ENCODE data around the gene RBM28. TPM values are rescaled to one million over a fixed set of nuclear protein-coding genes. Genes with fewer than 3 reads are reported as not detected.

Gene RBM28
- total RNA-seq, 1 donor from 2014 or later: 40.2 TPM

DNA sequence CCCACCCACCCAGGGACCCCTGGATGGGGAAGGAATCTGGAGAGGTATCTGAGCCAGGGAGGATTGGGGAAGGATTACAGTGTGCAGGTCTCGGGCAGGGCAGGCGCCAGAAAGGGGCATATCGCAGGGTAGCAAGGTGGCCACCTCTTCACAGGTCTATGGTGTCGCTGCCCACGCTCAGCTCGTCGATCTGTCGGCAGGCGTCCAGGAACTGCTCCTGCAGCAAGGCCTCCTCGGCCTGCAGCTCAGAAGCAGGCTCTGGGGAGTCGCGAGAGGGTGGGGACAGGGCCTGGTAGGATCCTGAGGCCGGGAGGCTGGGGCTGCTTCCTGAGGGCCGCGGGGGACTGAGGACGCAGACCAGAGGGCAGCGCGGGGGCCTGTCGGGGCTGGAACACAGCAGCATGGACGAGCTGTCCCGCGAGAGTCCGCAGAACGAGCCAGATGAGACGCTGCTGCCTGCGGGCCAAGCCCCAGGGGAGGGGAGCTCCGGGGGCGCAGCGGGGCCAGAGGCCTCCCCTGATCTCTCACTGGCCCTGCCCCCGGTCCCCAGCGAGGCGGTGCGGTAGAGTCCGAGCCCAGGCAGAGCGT is 7.1 kb upstream of the RBM28 start:
- no peaks in the 10 kb centered on the region for H3K9me3 ChIP-seq (ENCODE audit: insufficient read depth, low read depth, low read length)
- peaks cover 64% of the 10 kb centered on the region for H3K27me3 Mint-ChIP-seq (ENCODE audit: low read depth, unreplicated experiment)
- H4K20me1 ChIP-seq (ENCODE audit: insufficient read depth, low read length): no peaks in the 10 kb centered on the region
- H3K36me3 ChIP-seq (ENCODE audit: insufficient read depth, low read length): no peaks in the 10 kb centered on the region
- no peak overlapping the region for H3K9ac ChIP-seq (ENCODE audit: low read length)
- H3K4me3 ChIP-seq (ENCODE audit: insufficient read depth, low read depth, low read length): no peak overlapping the region
- no peaks in the 10 kb centered on the region for H3K9me3 Mint-ChIP-seq (ENCODE audit: unreplicated experiment)
- no peak overlapping the region for H2AFZ ChIP-seq (ENCODE audit: low read depth, low read length)
- H3K4me1 ChIP-seq (ENCODE audit: insufficient read depth, low read length): no peaks in the 10 kb centered on the region
- H3K4me2 ChIP-seq (ENCODE audit: low read length): no peak overlapping the region
- TF ChIP-seq EZH2 (IDR thresholded peaks at IDR 0.05; ENCODE audit: insufficient read depth, low read length): no peak
- TF ChIP-seq, protein P1, sequence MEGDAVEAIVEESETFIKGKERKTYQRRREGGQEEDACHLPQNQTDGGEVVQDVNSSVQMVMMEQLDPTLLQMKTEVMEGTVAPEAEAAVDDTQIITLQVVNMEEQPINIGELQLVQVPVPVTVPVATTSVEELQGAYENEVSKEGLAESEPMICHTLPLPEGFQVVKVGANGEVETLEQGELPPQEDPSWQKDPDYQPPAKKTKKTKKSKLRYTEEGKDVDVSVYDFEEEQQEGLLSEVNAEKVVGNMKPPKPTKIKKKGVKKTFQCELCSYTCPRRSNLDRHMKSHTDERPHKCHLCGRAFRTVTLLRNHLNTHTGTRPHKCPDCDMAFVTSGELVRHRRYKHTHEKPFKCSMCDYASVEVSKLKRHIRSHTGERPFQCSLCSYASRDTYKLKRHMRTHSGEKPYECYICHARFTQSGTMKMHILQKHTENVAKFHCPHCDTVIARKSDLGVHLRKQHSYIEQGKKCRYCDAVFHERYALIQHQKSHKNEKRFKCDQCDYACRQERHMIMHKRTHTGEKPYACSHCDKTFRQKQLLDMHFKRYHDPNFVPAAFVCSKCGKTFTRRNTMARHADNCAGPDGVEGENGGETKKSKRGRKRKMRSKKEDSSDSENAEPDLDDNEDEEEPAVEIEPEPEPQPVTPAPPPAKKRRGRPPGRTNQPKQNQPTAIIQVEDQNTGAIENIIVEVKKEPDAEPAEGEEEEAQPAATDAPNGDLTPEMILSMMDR (IDR thresholded peaks at IDR 0.05; ENCODE audit: insufficient read depth, low read depth, low read length): no peak
- peaks cover 63% of the 10 kb centered on the region for H3K27me3 ChIP-seq (ENCODE audit: insufficient read depth, low read length)
- DNase-seq (ENCODE audit: low read depth) (no peak), FAIRE-seq (no peak)
- H3K27ac Mint-ChIP-seq (ENCODE audit: unreplicated experiment): no peak overlapping the region
- no peaks in the 10 kb centered on the region for H3K4me1 Mint-ChIP-seq (ENCODE audit: low read depth, unreplicated experiment)
- H3K27ac ChIP-seq (ENCODE audit: low read depth, low read length): no peak overlapping the region
- no peaks in the 10 kb centered on the region for H3K79me2 ChIP-seq (ENCODE audit: insufficient read depth, low read length)
- no peak overlapping the region for H3K4me3 Mint-ChIP-seq (ENCODE audit: unreplicated experiment)
- H3K36me3 Mint-ChIP-seq (ENCODE audit: low read depth, unreplicated experiment): peaks cover 2% of the 10 kb centered on the region

DNA sequence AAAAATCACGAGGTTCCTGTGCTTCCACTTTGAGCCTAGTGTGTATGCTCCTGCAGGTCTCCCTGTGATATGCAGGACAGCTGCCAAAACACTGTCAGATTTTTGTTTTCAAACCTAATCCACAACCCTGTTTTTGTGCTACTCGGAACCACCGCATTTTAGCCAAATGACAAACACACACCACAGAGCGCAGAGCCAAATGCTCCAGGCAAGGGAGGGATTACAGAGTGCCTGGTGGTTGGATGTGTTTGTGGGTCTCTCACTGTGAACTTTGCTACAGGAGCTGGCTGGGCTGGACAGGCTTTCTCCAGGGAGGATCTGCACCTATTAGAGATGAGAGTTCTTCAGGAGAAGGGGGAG is 5.7 kb upstream of the RBM28 start:
- Histone ChIP-seq H3K9me3 (ENCODE audit: insufficient read depth, low read depth, low read length) (no peaks in the 10 kb centered on the region), H3K27me3 (ENCODE audit: insufficient read depth, low read length) (peaks cover 54% of the 10 kb centered on the region), H4K20me1 (ENCODE audit: insufficient read depth, low read length) (no peaks in the 10 kb centered on the region), H3K9ac (ENCODE audit: low read length) (no peak overlapping the region), H2AFZ (ENCODE audit: low read depth, low read length) (no peak overlapping the region), H3K4me3 (ENCODE audit: insufficient read depth, low read depth, low read length) (no peak overlapping the region), H3K4me2 (ENCODE audit: low read length) (no peak overlapping the region), H3K36me3 (ENCODE audit: insufficient read depth, low read length) (no peaks in the 10 kb centered on the region), H3K79me2 (ENCODE audit: insufficient read depth, low read length) (no peaks in the 10 kb centered on the region), H3K4me1 (ENCODE audit: insufficient read depth, low read length) (no peaks in the 10 kb centered on the region), H3K27ac (ENCODE audit: low read depth, low read length) (no peak overlapping the region)
- peak overlapping the region; percentile 7 for H3K27ac Mint-ChIP-seq (ENCODE audit: unreplicated experiment)
- FAIRE-seq: no peak
- no peaks in the 10 kb centered on the region for H3K4me1 Mint-ChIP-seq (ENCODE audit: low read depth, unreplicated experiment)
- no peak for DNase-seq (ENCODE audit: low read depth)
- peaks cover 2% of the 10 kb centered on the region for H3K36me3 Mint-ChIP-seq (ENCODE audit: low read depth, unreplicated experiment)
- no peak overlapping the region for H3K4me3 Mint-ChIP-seq (ENCODE audit: unreplicated experiment)
- TF ChIP-seq, protein P1 (IDR thresholded peaks at IDR 0.05; ENCODE audit: insufficient read depth, low read depth, low read length): no peak
- TF ChIP-seq EZH2 (IDR thresholded peaks at IDR 0.05; ENCODE audit: insufficient read depth, low read length): no peak
- no peaks in the 10 kb centered on the region for H3K9me3 Mint-ChIP-seq (ENCODE audit: unreplicated experiment)
- peaks cover 54% of the 10 kb centered on the region for H3K27me3 Mint-ChIP-seq (ENCODE audit: low read depth, unreplicated experiment)

DNA sequence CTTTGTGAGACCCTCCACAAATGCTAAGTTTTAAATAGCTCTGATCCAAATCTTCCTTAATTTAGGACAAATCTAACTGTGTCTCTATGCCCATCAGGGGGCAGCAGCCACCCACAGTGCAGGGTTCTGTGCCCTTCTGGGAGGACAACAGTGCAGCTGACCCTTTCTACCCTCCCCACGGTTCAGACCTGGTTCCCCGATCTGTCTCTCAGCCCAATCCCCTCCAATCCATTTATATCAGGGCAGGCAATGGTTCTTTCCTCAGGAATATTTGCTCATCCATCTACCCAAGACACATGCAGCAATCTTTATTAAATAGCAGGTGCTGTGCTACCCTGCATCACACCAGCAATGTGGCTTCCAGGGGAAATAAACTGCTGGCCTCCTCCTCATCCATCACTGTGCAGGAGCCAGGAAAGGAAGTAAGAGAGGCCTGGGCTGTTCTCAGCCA is 4.0 kb upstream of the RBM28 start:
- no peak for DNase-seq (ENCODE audit: low read depth)
- no peak overlapping the region for H2AFZ ChIP-seq (ENCODE audit: low read depth, low read length)
- peaks cover 10% of the 10 kb centered on the region for H3K79me2 ChIP-seq (ENCODE audit: insufficient read depth, low read length)
- no peaks in the 10 kb centered on the region for H3K36me3 Mint-ChIP-seq (ENCODE audit: low read depth, unreplicated experiment)
- H3K27ac ChIP-seq (ENCODE audit: low read depth, low read length): no peak overlapping the region
- no peaks in the 10 kb centered on the region for H3K9me3 ChIP-seq (ENCODE audit: insufficient read depth, low read depth, low read length)
- TF ChIP-seq EZH2 (IDR thresholded peaks at IDR 0.05; ENCODE audit: insufficient read depth, low read length): no peak
- TF ChIP-seq, protein P1 (IDR thresholded peaks at IDR 0.05; ENCODE audit: insufficient read depth, low read depth, low read length): peak; percentile 72
- H3K36me3 ChIP-seq (ENCODE audit: insufficient read depth, low read length): no peaks in the 10 kb centered on the region
- H3K27me3 Mint-ChIP-seq (ENCODE audit: low read depth, unreplicated experiment): peaks cover 38% of the 10 kb centered on the region
- H3K9ac ChIP-seq (ENCODE audit: low read length): no peak overlapping the region
- no peak overlapping the region for H3K27ac Mint-ChIP-seq (ENCODE audit: unreplicated experiment)
- H3K27me3 ChIP-seq (ENCODE audit: insufficient read depth, low read length): peaks cover 39% of the 10 kb centered on the region
- FAIRE-seq: no peak
- H4K20me1 ChIP-seq (ENCODE audit: insufficient read depth, low read length): peaks cover 3% of the 10 kb centered on the region
- no peak overlapping the region for H3K4me3 ChIP-seq (ENCODE audit: insufficient read depth, low read depth, low read length)
- no peaks in the 10 kb centered on the region for H3K9me3 Mint-ChIP-seq (ENCODE audit: unreplicated experiment)
- H3K4me3 Mint-ChIP-seq (ENCODE audit: unreplicated experiment): no peak overlapping the region
- no peak overlapping the region for H3K4me2 ChIP-seq (ENCODE audit: low read length)
- H3K4me1 Mint-ChIP-seq (ENCODE audit: low read depth, unreplicated experiment): peaks cover 2% of the 10 kb centered on the region
- peaks cover 3% of the 10 kb centered on the region for H3K4me1 ChIP-seq (ENCODE audit: insufficient read depth, low read length)

Data from astrocyte (in vitro differentiated cells and primary cell).